Stimulated activated naive CD8-positive, alpha-beta T cell treated with anti-CD3 and anti-CD28 coated beads, Interleukin-15, amount 100 ng/mL, for 72 hours (primary cell): ENCODE measurements around the gene BACE1.
"Not testable (repeated sequence)": the region's sequence is repeated elsewhere in the genome, so short reads cannot be mapped to it uniquely, and the experiment has no call there.

ENCODE experiments used
- ATAC-seq: fragments of 150-1000 bp; cut with Tn5 transposase; 2 replicates; pipeline ENCODE4 v1.10.0; 2021; ENCODE audit warnings: mild to moderate bottlenecking, moderate library complexity
- DNase-seq, 2 donors: peaks; one replicate each; pipeline ENCODE4 v3.0.0; 2021 to 2022
- H3K27ac Mint-ChIP-seq, 2 donors: one replicate each; pipeline ENCODE4 v1.8.0; 2022; ENCODE audit warnings: mild to moderate bottlenecking in 2 of 2, mixed read lengths in 2 of 2, moderate library complexity in 2 of 2
- H3K27me3 Mint-ChIP-seq: one replicate; pipeline ENCODE4 v1.8.0; 2022; ENCODE audit warnings: mixed read lengths
- H3K4me1 Mint-ChIP-seq: one replicate; pipeline ENCODE4 v1.8.0; 2022; ENCODE audit warnings: mild to moderate bottlenecking, mixed read lengths
- H3K4me3 Mint-ChIP-seq, 2 donors: one replicate each; pipeline ENCODE4 v1.8.0; 2022; ENCODE audit warnings: mild to moderate bottlenecking in 2 of 2, mixed read lengths in 2 of 2, moderate library complexity in 1 of 2
- H3K9me3 Mint-ChIP-seq, 2 donors: one replicate each; pipeline ENCODE4 v1.8.0; 2022; ENCODE audit warnings: mixed read lengths in 2 of 2

BACE1 gene

DNA sequence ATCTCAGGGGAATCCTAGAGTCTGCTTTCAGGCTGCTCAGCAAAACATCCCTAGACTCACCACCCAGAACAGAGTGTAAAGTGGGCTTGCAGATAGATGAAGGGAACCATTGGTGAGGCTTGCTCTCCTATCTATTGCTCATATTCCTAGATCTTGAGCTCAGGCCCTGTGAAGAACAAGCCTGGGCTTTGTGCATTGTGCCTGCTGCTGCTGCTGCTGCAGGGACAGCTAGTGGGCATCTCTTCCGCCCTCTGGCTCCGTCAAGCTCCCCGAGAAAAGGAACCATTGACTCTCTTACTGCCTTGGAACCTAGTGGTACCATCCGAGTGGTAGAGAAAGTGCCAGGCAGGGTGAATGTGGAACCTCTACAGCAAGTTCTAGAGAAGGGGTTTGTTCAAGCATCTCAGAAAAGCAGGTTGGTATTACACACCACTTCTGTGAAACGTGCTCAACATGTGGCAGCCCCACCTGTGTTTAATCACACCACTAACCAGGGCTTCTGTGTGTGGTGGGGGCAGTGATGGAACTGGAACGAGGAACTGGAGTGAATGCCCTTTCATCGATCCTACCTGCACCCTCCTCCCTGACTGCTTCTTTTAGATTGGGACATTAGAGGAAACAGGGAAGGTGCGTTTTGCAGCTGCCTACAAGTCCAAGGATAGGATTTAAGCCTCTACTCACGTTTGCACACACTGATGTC is 20.5 kb downstream of the BACE1 start:
- H3K27ac Mint-ChIP-seq: no peak overlapping the region
- ATAC-seq (no peak), DNase-seq (no peak)
- H3K4me3 Mint-ChIP-seq: no peak overlapping the region
- no peaks in the 10 kb centered on the region for H3K4me1 Mint-ChIP-seq
- H3K9me3 Mint-ChIP-seq: no peaks in the 10 kb centered on the region
- no peaks in the 10 kb centered on the region for H3K27me3 Mint-ChIP-seq

DNA sequence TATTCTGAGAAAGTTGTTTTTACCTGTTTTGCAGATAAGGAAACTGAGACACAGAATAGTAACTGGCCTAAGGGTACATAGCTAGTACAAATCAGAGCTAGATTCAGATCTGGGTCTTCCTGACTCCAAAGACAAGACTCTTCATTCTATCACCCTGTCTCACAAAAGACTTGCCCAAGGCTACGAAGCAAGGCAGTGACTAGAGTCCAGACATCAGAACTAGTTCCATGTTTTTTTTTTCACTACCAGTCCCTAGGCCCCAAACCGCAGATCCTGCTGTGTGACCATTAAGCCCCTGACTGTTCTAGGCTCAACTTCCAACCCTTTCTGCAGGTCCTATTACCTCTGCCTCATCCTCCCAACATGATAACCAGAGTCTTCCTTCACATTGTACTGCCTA is 23.4 kb downstream of the BACE1 start:
- Mint-ChIP-seq H3K4me1 (no peaks in the 10 kb centered on the region), H3K9me3 (no peaks in the 10 kb centered on the region), H3K27ac (no peak overlapping the region), H3K4me3 (no peak overlapping the region), H3K27me3 (no peaks in the 10 kb centered on the region)
- ATAC-seq (no peak), DNase-seq (no peak)

DNA sequence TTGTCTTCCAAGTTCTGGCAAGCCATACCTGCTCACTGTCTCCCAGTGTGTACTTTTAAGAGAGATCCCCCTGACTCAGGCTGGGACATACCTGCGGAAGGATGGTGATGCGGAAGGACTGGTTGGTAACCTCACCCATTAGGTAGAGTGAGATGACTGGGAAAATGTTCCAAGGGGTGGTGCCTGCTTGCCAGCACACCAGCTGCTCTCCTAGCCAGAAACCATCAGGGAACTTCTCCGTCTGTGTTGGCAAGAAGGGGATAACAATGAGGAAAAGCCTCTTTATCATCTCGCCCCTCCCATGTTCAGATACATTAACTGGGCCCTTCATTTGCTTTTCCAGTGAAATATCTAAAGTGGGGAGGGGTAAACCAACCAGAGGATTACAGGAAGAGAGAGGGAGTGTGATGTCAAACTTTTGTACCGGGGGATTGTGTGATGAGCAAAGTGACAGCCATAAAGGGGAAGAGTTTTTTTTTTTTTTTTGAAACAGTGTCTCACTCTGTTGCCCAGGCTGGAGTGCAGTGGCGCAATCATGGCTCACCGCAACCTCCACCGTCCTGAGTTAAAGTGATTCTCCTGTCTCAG is 25.2 kb downstream of the BACE1 start, which contains the start of gene BACE1-AS:
BACE1-AS (plus strand) TSS at position 538 of the 588 bp plus-strand sequence.
- Mint-ChIP-seq H3K27ac (no peak within 1 kb of the TSS), H3K27me3 (no peaks in the 10 kb centered on the region), H3K9me3 (no peaks in the 10 kb centered on the region), H3K4me3 (no peak within 1 kb of the TSS), H3K4me1 (no peaks in the 10 kb centered on the region)
- ATAC-seq (no peak), DNase-seq (no peak)

DNA sequence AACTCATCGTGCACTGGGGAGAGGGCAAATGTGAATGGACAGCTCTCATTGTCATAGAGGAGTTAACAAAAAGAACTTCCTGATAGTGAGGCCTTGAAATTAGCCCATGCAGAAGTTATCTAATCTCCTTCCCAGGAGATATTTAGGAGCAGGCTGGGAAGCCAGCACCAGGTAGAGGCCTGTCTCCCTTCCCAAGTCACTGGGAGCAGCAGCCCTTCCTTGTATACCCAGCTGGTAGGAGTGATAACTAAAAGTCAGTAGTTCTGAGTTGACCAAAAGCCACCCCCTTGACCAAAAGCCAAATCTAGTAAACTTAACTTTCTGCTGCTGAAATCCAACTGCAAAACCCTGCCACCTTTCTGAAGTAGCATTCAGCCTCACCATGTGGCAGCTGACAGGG is 26.3 kb downstream of the BACE1 start:
- no peaks in the 10 kb centered on the region for H3K9me3 Mint-ChIP-seq
- H3K27ac Mint-ChIP-seq: peak overlapping the region in 1 of 2 donors; percentile 60
- no peaks in the 10 kb centered on the region for H3K27me3 Mint-ChIP-seq
- DNase-seq (no peak), ATAC-seq (no peak)
- no peak overlapping the region for H3K4me3 Mint-ChIP-seq
- no peaks in the 10 kb centered on the region for H3K4me1 Mint-ChIP-seq

DNA sequence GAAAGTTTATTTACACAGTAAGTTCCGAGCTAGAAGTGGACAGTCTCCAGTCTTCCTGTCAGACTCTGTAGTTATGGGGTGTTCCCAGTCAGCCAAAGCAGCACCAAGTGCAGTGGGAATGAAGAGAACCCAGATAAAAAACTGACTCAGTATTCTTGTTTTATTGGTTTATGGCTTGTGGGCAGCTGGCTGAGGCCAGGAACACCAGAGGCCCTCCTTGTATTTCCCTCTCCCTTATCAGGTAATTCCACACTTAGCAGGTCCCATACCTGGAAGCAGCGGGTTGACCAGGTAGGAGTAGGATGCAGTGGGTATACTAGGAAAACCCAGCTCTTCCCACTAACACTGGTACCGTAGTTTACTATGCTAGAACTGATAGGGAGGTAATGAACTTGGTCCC is 28.4 kb downstream of the BACE1 start:
- Mint-ChIP-seq H3K4me1 (no peaks in the 10 kb centered on the region), H3K27ac (no peak overlapping the region), H3K4me3 (no peak overlapping the region), H3K27me3 (no peaks in the 10 kb centered on the region), H3K9me3 (no peaks in the 10 kb centered on the region)
- DNase-seq: no peak
- no peak for ATAC-seq

DNA sequence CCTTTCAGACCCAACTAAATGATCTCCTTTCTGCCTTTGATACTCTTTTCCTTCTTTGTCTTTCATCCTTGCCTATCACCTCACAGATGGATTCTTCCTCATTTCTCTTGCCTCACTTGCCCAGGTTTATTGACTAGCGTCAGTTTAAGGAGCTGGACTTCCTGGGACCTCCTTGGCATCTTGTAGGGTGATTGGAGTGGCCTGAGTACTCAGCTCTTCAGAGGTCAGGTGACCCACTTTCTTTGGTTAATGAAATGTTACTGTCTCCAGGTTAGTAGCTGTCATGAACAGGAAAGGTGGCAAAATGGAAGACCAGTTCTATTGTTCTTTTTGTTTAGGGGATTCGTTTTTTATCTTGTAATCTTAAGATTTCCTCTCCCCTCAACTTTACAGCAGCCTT is 29.5 kb downstream of the BACE1 start:
- H3K9me3 Mint-ChIP-seq: no peaks in the 10 kb centered on the region
- H3K27ac Mint-ChIP-seq: peak overlapping the region in 1 of 2 donors; percentile 13
- no peaks in the 10 kb centered on the region for H3K27me3 Mint-ChIP-seq
- no peak overlapping the region for H3K4me3 Mint-ChIP-seq
- H3K4me1 Mint-ChIP-seq: no peaks in the 10 kb centered on the region
- no peak for ATAC-seq
- DNase-seq: no peak

DNA sequence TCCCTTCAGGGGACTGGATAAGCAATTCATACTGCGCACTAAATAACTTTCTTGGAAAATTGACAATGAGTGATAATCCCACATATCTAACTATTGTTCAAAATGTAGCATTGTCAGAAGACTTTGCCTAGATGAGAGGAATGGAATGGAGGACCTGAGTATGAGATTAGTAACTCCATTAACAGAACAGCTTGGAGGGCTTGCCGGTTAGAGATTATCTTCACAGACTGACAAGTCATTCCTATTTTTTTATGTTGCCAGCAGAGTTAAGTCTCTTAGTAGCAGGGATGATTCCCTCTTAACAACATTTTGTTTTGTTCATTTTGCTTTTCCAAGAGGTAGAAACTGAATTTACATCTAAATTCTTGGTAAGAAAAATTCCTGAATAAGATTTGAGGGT is 32.0 kb downstream of the BACE1 start:
- H3K9me3 Mint-ChIP-seq: no peaks in the 10 kb centered on the region
- no peaks in the 10 kb centered on the region for H3K27me3 Mint-ChIP-seq
- DNase-seq (no peak), ATAC-seq (no peak)
- no peaks in the 10 kb centered on the region for H3K4me1 Mint-ChIP-seq
- no peak overlapping the region for H3K4me3 Mint-ChIP-seq
- no peak overlapping the region for H3K27ac Mint-ChIP-seq

DNA sequence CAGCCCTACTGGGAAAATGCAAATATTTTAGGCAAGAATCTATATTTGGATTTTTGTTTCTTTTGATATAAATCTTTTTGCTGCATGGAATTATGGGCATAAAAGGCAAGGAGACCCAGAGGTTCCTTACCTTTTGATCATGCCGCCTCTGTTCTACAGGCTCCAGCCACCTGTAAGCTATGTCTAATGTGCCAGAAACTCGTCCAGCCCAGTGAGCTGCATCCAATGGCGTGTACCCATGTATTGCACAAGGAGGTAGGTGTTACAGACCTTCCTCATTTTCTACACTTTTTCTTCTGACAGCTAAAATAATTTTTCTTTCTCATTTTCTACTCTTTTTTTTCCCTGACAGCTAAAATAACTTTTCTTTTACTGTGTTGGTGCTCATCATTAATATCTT is 33.1 kb downstream of the BACE1 start:
- no peak for ATAC-seq
- Mint-ChIP-seq H3K4me1 (no peaks in the 10 kb centered on the region), H3K4me3 (no peak overlapping the region), H3K9me3 (no peaks in the 10 kb centered on the region), H3K27ac (no peak overlapping the region), H3K27me3 (no peaks in the 10 kb centered on the region)
- DNase-seq: no peak

DNA sequence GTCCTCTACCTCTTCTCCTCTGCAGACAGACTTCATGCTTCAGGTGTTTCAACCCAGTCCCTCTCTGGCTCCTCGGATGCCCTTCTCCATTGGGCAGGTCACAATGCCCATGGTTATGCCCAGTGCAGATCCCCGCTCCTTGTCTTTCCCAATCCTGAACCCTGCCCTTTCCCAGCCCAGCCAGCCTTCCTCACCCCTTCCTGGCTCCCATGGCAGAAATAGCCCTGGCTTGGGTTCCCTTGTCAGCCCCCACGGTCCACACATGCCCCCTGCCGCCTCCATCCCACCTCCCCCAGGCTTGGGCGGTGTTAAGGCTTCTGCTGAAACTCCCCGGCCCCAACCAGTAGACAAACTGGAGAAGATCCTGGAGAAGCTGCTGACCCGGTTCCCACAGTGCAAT is 34.2 kb downstream of the BACE1 start:
- Mint-ChIP-seq H3K4me3 (no peak overlapping the region), H3K27ac (no peak overlapping the region), H3K4me1 (no peaks in the 10 kb centered on the region), H3K27me3 (no peaks in the 10 kb centered on the region), H3K9me3 (no peaks in the 10 kb centered on the region)
- DNase-seq (no peak), ATAC-seq (no peak)

DNA sequence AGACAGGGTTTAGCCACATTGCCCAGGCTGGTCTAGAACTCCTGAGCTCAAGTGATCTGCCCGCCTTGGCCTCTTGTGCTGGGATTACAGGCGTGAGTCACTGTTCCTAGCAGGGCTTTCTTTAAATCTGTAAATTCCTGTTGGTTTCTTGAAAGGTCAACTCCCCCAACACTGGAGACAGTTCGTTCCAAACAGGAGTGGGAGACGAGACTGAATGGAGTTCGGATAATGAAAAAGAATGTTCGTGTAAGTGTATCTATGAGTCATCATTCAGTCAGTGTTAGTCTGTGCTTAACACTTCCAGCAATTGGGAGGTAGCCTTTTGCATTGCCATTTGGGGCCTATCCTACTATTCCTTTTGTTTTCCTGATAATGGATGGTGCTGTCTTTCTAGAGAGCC is 34.9 kb downstream of the BACE1 start:
- DNase-seq (no peak), ATAC-seq (no peak)
- H3K4me3 Mint-ChIP-seq: no peak overlapping the region
- H3K27ac Mint-ChIP-seq: no peak overlapping the region
- H3K27me3 Mint-ChIP-seq: no peaks in the 10 kb centered on the region
- H3K4me1 Mint-ChIP-seq: no peaks in the 10 kb centered on the region
- no peaks in the 10 kb centered on the region for H3K9me3 Mint-ChIP-seq

DNA sequence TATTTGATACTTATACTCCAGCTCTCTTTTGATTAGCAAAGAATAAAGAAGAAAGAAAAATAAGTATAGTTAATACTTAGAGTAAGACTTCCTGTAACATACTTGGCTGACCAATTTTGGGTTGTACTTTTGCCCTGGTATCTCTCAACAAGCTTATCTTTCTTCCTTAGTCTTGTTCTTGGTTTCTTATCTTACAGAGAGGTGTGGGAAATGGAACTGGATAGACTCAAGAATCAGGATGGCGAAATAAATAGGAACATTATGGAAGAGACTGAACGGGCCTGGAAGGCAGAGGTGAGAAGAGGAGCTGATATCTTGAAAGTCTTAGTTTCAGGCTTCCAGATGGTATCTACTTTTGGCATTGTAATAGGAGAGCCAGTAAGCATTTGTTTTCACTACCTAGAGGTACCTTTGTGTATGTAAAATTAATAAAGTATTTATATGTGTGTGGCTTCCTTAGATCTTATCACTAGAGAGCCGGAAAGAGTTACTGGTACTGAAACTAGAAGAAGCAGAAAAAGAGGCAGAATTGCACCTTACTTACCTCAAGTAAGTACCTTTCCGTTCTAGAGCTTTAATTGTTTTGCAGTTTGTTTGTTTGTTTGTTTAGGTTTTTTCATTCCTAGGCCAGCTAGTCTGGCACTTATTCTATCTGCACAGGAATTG is 36.2 kb downstream of the BACE1 start:
- ATAC-seq (no peak), DNase-seq (no peak)
- H3K27me3 Mint-ChIP-seq: no peaks in the 10 kb centered on the region
- peak overlapping the region; percentile 0 to 2 for H3K27ac Mint-ChIP-seq
- H3K4me1 Mint-ChIP-seq: no peaks in the 10 kb centered on the region
- H3K9me3 Mint-ChIP-seq: no peaks in the 10 kb centered on the region
- H3K4me3 Mint-ChIP-seq: no peak overlapping the region

DNA sequence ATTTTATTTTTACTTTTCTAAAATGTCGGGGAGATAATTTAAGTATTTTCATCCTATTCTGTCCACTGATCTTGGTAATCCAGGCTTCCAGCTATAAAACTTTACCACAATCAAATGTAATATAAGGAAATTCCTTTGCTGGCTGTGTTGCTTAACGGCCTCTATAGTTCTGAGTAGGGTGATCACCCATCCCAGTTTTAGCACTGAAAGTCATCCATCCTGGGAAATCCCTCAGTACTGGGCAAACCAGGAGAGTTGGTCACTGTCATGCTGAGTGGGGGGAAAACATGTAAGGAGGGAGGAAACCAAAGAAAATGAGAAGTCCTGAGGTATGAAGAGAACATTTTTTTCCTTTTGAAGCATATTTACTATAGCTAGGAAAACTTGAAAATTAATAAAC is 37.7 kb downstream of the BACE1 start:
- no peak overlapping the region for H3K27ac Mint-ChIP-seq
- no peaks in the 10 kb centered on the region for H3K4me1 Mint-ChIP-seq
- H3K4me3 Mint-ChIP-seq: no peak overlapping the region
- H3K9me3 Mint-ChIP-seq: no peaks in the 10 kb centered on the region
- no peak for ATAC-seq
- no peaks in the 10 kb centered on the region for H3K27me3 Mint-ChIP-seq
- DNase-seq: no peak

DNA sequence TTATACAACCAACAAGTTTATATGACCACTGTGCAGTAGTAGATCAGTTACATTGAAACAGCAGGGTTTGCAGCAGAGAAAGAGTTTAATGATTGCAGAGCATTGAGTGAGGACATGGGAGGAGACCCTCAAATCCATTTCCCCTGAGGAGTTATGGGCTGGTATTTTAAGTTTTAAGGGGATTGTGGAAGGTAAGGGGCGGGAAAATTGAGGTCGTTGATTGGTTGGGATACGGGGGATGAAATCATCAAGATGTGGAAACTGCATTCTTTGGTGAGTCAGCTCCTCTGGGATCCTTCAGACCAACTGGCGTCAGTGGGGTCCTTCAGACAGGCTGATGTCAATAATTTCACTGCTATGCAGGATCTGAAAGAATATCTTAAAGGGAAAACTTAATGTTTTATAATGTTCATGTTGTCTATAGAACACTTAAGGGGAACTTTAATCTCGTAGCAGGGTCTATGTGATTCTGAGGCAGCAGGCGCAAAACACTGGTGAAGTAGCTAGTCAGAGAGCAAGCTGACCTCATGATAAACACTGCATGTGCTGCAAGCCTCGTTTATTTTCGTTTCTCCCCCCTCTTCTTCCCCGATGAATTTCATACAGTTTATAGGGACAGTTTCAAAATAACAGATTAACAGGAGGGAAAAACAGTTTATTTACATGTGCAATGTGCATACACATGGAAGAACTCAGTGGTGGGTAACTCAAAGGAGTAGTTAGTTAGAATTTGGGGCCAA is 42.3 kb downstream of the BACE1 start:
- H3K27ac Mint-ChIP-seq: no peak overlapping the region
- no peaks in the 10 kb centered on the region for H3K27me3 Mint-ChIP-seq
- ATAC-seq: no peak
- no peaks in the 10 kb centered on the region for H3K9me3 Mint-ChIP-seq
- DNase-seq: no peak
- no peak overlapping the region for H3K4me3 Mint-ChIP-seq
- H3K4me1 Mint-ChIP-seq: no peaks in the 10 kb centered on the region

DNA sequence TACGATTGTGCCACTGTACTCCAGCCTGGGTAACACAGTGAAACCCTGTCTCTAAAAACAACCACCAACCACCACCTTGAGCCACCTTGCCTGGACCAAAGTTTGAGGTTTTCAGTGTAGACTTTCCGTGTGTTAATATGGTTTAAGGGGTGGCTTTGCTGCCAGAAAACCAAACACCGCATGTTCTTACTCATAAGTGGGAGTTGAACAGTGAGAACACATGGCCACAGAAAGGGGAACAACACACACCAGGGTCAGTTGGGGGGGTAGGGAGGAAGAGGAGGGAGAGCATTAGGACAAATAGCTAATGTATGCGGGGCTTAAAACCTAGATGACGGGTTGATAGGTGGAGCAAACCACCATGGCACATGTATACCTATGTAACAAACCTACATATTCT is 43.9 kb downstream of the BACE1 start:
- not testable (repeated sequence) for H3K27me3 Mint-ChIP-seq, H3K9me3 Mint-ChIP-seq, H3K27ac Mint-ChIP-seq, DNase-seq, ATAC-seq, H3K4me1 Mint-ChIP-seq, H3K4me3 Mint-ChIP-seq

DNA sequence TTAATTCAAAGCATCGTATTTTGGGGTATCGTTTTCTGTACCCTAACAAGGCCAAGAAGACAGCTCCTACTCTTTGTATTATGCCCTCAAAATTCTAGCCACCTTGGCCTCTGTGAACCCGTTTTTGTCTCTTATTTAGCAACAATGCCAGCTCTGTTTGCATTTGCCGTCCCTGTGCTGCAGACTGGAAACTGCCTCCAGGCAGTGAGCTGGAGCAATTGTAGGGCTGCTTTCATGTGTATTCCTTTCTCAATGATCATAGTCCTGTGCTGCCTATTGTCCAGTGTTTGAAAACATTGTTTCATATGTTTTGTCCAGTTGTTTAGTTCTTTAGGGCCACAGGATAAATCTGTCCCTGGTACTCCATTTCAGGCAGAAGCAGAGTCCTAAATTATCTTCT is 44.8 kb downstream of the BACE1 start:
- ATAC-seq: no peak
- DNase-seq: no peak
- no peaks in the 10 kb centered on the region for H3K4me1 Mint-ChIP-seq
- no peak overlapping the region for H3K4me3 Mint-ChIP-seq
- H3K27me3 Mint-ChIP-seq: no peaks in the 10 kb centered on the region
- H3K9me3 Mint-ChIP-seq: no peaks in the 10 kb centered on the region
- H3K27ac Mint-ChIP-seq: no peak overlapping the region

DNA sequence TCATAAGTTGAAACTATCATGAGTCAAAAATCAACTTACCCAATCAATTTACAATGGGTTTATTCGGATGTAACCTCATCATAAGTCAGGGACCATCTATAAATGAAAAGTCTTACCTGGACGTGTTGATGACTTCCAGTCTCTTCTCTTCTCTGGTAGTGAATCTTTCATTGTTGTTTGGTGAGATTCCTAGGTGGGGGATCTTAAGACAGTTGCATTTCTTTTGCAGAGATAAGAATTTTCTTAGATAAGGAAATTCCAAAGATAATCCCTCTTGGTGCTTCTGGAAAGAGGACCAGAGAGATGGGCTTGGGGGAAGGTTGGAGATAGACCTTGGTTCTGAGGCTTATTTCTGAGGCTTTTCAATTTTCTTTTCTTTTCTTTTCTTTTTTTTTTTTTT is 46.2 kb downstream of the BACE1 start:
- H3K4me3 Mint-ChIP-seq: no peak overlapping the region

More for the DNA sequence above, 46.2 kb downstream of the BACE1 start:
- Mint-ChIP-seq H3K27me3 (no peaks in the 10 kb centered on the region), H3K27ac (peak overlapping the region in 1 of 2 donors; percentile 63), H3K9me3 (no peaks in the 10 kb centered on the region), H3K4me1 (no peaks in the 10 kb centered on the region)
- DNase-seq (no peak), ATAC-seq (no peak)
